NCI-H2227 treated with DMSO at 0.1 percent for 48 hours (cell line): ENCODE measurements around the gene SREBF2.
A peak's percentile ranks its signal among the peaks of the same experiment; 100 is the strongest.
"Not testable (repeated sequence)": the region's sequence is repeated elsewhere in the genome, so short reads cannot be mapped to it uniquely, and the experiment has no call there.

Source experiments
- DNase-seq: peaks from one replicate; lab custom pipeline; 2025; lab: John Stamatoyannopoulos, UW

The SREBF2 gene

GRCh38 chr22:41947424-41948080 is 114.6 kb downstream of the SREBF2 start:
- no peak for DNase-seq

- no peak for DNase-seq
These were observed 115.2 kb downstream of the SREBF2 start for GRCh38 chr22:41948142-41948541.

- not testable (repeated sequence) for DNase-seq
These were observed 116.0 kb downstream of the SREBF2 start for GRCh38 chr22:41948928-41949296.

- no peak for DNase-seq
These were observed 116.5 kb downstream of the SREBF2 start for GRCh38 chr22:41949297-41949965.

GRCh38 chr22:41951898-41952474 is 119.1 kb downstream of the SREBF2 start, which contains the start of gene SMIM45:
Gene SMIM45, plus strand, starts transcription at chr22:41952150.
- peak; percentile 76 for DNase-seq

GRCh38 chr22:41952713-41953112 is 119.8 kb downstream of the SREBF2 start:
- no peak for DNase-seq
